ENCODE results near the gene KIAA1328. TPM values are rescaled to one million over a fixed set of nuclear protein-coding genes. Genes with fewer than 3 reads are reported as not detected.

KIAA1328 gene
- total and polyA plus RNA-seq, 11 donors = 1.4 to 6.4 (median 4.0) TPM

- peaks cover 0 to 31% (median 0%) of the 10 kb centered on the region in 12 donors for H3K9me3 ChIP-seq
- H3K4me1 ChIP-seq = no peaks in the 10 kb centered on the region
- H3K27ac ChIP-seq = no peak overlapping the region
- no peak for ATAC-seq
- WGBS, 4 donors = 95 to 100% (median 96%) methylated on average over 3 of the region's 3 CpGs
- peaks cover 0 to 5% (median 3%) of the 10 kb centered on the region in 9 donors for H3K36me3 ChIP-seq
- DNase-seq = no peak
- no peak overlapping the region for H3K4me3 ChIP-seq
- H3K27me3 ChIP-seq = no peaks in the 10 kb centered on the region
- TF ChIP-seq POLR2A (IDR thresholded peaks at IDR 0.05) (no peak), CTCF (IDR thresholded peaks at IDR 0.05) (no peak)
- intact Hi-C loops (cut with DNase I) = loop anchor here in 1 of 10 donors (10.0 kb wide), 1 partner anchor 61 kb away; no protein-coding TSS in a partner anchor
Observed at GRCh38 chr18:37064187-37064586, 235.3 kb downstream of the KIAA1328 start.

DNA sequence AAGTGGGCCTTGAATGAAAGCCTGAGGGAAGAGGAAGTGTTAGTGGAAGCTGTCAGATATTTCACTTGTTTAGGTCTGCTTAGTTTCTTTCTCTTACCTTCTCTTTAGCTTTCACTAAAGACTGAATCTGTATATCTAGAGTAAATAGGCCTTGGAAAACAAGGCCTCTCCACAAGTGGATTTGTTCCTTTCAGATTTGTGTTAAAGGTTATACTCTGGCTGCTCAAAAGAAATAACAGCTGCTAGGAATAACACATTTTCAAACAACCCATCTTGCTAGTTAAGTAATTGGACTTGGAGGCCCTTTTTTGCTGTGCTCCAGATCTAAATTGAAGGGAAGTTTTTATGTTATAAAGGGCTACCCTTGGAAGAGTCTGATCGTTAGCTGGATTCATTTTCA is 236.3 kb downstream of the KIAA1328 start:
- peaks cover 0 to 5% (median 3%) of the 10 kb centered on the region in 9 donors for H3K36me3 ChIP-seq
- intact Hi-C loops (cut with DNase I) = loop anchor here in 1 of 10 donors (10.0 kb wide), 1 partner anchor 60 kb away; no protein-coding TSS in a partner anchor
- no peaks in the 10 kb centered on the region for H3K4me1 ChIP-seq
- H3K27ac ChIP-seq = no peak overlapping the region
- WGBS, 4 donors = 95 to 97% (median 96%) methylated on average over 1 of the region's 1 CpG
- no peaks in the 10 kb centered on the region for H3K27me3 ChIP-seq
- DNase-seq (no peak), ATAC-seq (no peak)
- no peak for TF ChIP-seq POLR2A (IDR thresholded peaks at IDR 0.05)
- no peak for TF ChIP-seq CTCF (IDR thresholded peaks at IDR 0.05)
- peaks cover 0 to 25% (median 0%) of the 10 kb centered on the region in 12 donors for H3K9me3 ChIP-seq
- no peak overlapping the region for H3K4me3 ChIP-seq

DNA sequence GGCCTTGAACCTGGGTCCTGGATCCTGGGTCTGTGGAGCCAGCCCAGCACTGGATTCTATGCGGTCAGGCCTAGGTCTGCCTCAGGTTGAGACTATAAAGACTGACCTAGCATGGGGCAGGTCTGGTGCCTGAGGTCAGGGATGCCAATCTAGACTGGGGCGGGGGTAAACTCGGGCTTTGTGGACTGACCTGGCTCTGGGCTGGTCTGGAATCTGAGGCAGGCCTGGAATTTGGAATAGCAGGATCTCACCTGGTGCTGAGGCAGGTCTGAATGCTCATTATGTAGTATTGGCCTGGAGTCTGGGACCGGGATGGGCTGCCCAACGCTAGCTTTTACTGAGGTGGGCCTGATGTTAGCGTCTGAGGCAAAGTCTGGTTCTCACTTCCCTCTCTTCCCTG is 256.0 kb downstream of the KIAA1328 start:
- intact Hi-C loops (cut with DNase I) = no loop called here
- WGBS, 4 donors = 76 to 98% (median 82%) methylated on average over 5 to 6 of the region's 6 CpGs
- Histone ChIP-seq H3K27ac (no peak overlapping the region), H3K4me3 (no peak overlapping the region), H3K9me3 (no peaks in the 10 kb centered on the region), H3K36me3 (no peaks in the 10 kb centered on the region), H3K4me1 (no peaks in the 10 kb centered on the region), H3K27me3 (no peaks in the 10 kb centered on the region)
- no peak for DNase-seq
- ATAC-seq = no peak
- no peak for TF ChIP-seq POLR2A (IDR thresholded peaks at IDR 0.05)
- no peak for TF ChIP-seq CTCF (IDR thresholded peaks at IDR 0.05)

DNA sequence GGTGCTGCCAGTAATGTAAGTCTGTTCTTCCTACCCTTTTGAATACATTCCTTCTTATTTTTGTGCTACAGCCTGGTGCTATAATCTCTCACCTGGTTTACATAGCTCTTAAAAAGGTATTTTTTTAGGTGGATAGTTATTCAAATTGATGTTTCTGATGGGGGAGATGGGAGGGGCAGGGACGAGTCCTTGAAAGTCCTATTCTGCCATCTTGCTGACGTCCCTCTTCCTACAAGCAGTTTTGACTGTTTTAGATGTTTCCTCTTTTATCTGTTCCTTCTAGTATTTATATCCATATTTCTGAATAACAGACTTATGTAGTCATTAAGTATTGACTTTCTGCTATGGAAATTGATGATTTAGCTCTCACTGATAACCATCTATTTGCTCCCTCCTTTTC is 256.4 kb downstream of the KIAA1328 start:
- TF ChIP-seq CTCF (IDR thresholded peaks at IDR 0.05) (no peak), POLR2A (IDR thresholded peaks at IDR 0.05) (no peak)
- Histone ChIP-seq H3K4me3 (no peak overlapping the region), H3K9me3 (no peaks in the 10 kb centered on the region), H3K4me1 (no peaks in the 10 kb centered on the region), H3K27ac (no peak overlapping the region), H3K36me3 (no peaks in the 10 kb centered on the region), H3K27me3 (no peaks in the 10 kb centered on the region)
- DNase-seq = no peak
- WGBS, 4 donors = 87 to 94% (median 91%) methylated on average over 2 of the region's 2 CpGs
- intact Hi-C loops (cut with DNase I) = no loop called here
- ATAC-seq = no peak

Data from heart left ventricle (tissue), 16 donors.